ENCODE results near the gene CLEC19A.

Gene CLEC19A

DNA sequence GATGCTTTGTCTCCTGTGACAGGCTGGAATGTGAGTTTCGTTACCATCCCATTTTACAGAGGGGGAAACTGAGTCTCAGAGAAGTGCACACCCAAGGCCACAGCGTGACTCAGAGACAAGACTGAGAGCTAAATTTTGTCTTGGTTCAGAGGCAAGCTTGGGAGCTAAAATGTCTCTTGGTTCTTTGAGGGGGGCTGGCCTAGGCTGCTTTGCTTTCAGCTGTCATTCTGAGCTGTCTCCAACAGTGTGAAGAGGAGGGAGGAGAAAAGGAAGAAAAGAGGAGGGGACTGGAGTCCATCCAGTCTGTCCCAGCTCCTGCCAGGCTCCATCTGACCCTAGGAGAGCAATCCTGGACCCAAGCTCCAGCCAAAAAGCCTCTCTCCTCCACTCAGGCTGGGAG, at the start of gene CLEC19A:
TSS of gene CLEC19A (plus strand) at position 301 of the 400 bp plus-strand sequence. CDS start 121 bp downstream, outside the sequence.
- no peak within 1 kb of the TSS for H3K27ac ChIP-seq (ENCODE audit: low read depth, low read length)
- H2AFZ ChIP-seq (ENCODE audit: low read length, unreplicated experiment), result no peak within 1 kb of the TSS
- H3K79me2 ChIP-seq (ENCODE audit: control insufficient read depth, insufficient read depth, low read length, unreplicated experiment), result no peaks in the 10 kb centered on the region
- H3K27me3 ChIP-seq (ENCODE audit: insufficient read depth, low read length), result peaks cover 23% of the 10 kb centered on the region
- H3K36me3 ChIP-seq (ENCODE audit: insufficient read depth, low read length), result no peaks in the 10 kb centered on the region
- no peak within 1 kb of the TSS for H3K4me3 ChIP-seq (ENCODE audit: low read depth, low read length)
- H3K4me1 ChIP-seq (ENCODE audit: control insufficient read depth, insufficient read depth, low read length, unreplicated experiment), result no peaks in the 10 kb centered on the region

DNA sequence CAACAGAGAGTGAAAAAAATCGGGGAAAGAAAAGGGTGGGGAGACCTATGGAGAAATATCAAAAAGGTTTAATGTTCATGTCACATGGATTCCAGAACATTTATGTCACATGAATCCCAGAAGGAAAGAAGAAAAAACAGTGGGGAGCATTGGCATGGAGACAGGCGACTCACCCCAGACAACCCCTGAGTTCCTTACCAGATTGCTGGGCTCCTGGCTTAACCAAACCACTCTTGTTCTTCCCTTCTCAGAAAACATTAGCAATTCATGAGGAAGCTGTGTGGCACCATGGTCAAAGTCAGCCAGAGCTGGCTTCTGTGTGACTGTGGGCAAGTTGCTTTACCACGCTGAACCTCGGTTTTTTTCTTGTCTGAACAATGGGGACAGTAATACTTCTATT, 49.6 kb upstream of the CLEC19A start:
- H3K27ac ChIP-seq (ENCODE audit: low read depth, low read length), result no peak overlapping the region
- H3K79me2 ChIP-seq (ENCODE audit: control insufficient read depth, insufficient read depth, low read length, unreplicated experiment), result no peaks in the 10 kb centered on the region

DNA sequence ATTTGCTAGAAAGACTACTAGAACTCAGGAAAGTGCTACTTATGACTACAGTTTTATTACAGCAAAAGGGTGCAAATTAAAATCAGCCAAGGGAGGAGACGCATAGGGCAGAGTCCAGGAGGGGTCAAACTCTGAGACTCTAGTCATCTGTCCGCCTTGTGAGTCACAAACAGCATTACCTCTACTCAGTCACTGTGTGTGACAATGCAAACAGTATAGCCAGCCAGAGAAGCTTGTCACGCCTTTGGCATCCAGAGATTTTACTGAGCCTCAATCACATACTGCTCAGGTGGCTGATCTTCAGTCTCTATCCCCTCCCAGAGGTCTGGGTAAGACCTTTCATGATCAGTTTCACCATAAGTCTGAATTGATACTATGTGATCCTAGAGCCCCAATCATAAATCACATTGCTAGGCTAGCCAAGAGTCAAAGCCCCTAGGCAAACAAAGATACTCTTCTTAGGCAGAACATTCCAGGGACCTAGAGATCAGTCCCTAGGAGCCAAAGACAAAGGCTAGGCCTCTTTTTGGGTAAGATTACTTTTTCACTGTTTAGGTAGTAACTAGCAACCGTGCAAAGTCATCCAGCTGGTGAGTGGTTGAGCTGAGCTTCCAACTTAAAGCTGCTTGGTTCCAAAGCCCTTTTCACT, 48.8 kb upstream of the CLEC19A start:
- Histone ChIP-seq H3K27me3 (ENCODE audit: insufficient read depth, low read length) (peaks cover 16% of the 10 kb centered on the region), H3K4me1 (ENCODE audit: control insufficient read depth, insufficient read depth, low read length, unreplicated experiment) (no peaks in the 10 kb centered on the region), H3K27ac (ENCODE audit: low read depth, low read length) (no peak overlapping the region), H3K36me3 (ENCODE audit: insufficient read depth, low read length) (no peaks in the 10 kb centered on the region), H3K4me3 (ENCODE audit: low read depth, low read length) (no peak overlapping the region), H3K79me2 (ENCODE audit: control insufficient read depth, insufficient read depth, low read length, unreplicated experiment) (no peaks in the 10 kb centered on the region), H2AFZ (ENCODE audit: low read length, unreplicated experiment) (no peak overlapping the region)

More for the DNA sequence above, 49.6 kb upstream of the CLEC19A start:
- H3K36me3 ChIP-seq (ENCODE audit: insufficient read depth, low read length), result no peaks in the 10 kb centered on the region
- H2AFZ ChIP-seq (ENCODE audit: low read length, unreplicated experiment), result no peak overlapping the region
- H3K27me3 ChIP-seq (ENCODE audit: insufficient read depth, low read length), result peaks cover 20% of the 10 kb centered on the region
- no peaks in the 10 kb centered on the region for H3K4me1 ChIP-seq (ENCODE audit: control insufficient read depth, insufficient read depth, low read length, unreplicated experiment)
- no peak overlapping the region for H3K4me3 ChIP-seq (ENCODE audit: low read depth, low read length)

DNA sequence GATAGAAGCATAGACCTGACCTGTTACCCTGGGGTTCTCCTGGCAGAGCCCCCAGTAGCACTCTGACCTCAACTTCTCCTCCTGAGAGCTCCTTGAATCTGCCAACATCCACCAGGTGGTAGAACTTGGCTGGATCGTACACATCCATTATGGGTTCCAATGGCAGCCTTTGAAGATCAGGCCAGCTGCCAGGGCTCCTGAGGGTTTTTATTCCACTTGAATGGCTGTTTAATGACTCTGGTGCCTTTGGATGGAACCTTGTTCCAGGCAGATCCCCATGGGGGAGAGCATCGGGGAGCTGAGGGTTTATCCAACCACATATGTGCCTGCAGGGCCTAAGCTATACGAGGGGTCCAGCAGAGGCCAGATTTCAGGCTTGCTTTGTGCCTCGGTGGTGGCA, 47.1 kb upstream of the CLEC19A start:
- no peak overlapping the region for H2AFZ ChIP-seq (ENCODE audit: low read length, unreplicated experiment)
- H3K4me1 ChIP-seq (ENCODE audit: control insufficient read depth, insufficient read depth, low read length, unreplicated experiment), result no peaks in the 10 kb centered on the region
- no peaks in the 10 kb centered on the region for H3K79me2 ChIP-seq (ENCODE audit: control insufficient read depth, insufficient read depth, low read length, unreplicated experiment)
- H3K27me3 ChIP-seq (ENCODE audit: insufficient read depth, low read length), result peaks cover 12% of the 10 kb centered on the region; the same call in 1 of the 2 replicates
- H3K4me3 ChIP-seq (ENCODE audit: low read depth, low read length), result no peak overlapping the region
- H3K27ac ChIP-seq (ENCODE audit: low read depth, low read length), result no peak overlapping the region
- no peaks in the 10 kb centered on the region for H3K36me3 ChIP-seq (ENCODE audit: insufficient read depth, low read length)

DNA sequence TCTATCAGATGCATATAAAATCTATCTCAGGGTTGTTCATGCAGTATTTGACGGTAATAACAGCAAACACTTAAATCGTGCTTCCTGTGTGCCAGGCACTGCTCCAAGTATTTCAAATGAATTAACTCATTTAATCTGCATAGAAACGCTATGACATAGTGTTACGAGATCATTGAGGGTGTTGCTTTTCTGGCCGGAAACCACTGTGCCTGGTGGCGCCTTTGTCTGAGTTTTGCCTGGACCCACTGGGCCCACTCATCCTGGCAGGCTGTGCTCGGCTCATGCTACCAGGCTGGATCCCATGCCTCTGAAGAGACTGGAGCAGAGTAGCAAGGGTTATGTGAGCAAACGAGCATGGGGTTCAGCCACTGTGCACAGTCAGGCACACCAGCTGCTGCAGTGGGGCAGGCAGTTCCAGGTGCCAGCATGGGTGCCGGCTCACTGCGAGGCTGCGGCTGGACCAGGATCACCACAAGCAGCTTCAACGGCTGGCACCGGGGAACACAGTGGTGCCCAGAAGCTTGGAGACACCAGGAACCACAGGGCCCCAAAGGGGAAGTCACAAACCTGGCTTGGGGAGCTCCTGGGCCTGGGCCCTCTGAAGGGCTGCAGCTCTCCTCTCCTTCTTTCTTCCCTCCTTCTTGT, 45.9 kb upstream of the CLEC19A start:
- Histone ChIP-seq H3K27ac (ENCODE audit: low read depth, low read length) (no peak overlapping the region), H3K79me2 (ENCODE audit: control insufficient read depth, insufficient read depth, low read length, unreplicated experiment) (no peaks in the 10 kb centered on the region), H3K36me3 (ENCODE audit: insufficient read depth, low read length) (no peaks in the 10 kb centered on the region), H3K27me3 (ENCODE audit: insufficient read depth, low read length) (peaks cover 12% of the 10 kb centered on the region; the same call in 1 of the 2 replicates), H3K4me1 (ENCODE audit: control insufficient read depth, insufficient read depth, low read length, unreplicated experiment) (no peaks in the 10 kb centered on the region), H2AFZ (ENCODE audit: low read length, unreplicated experiment) (no peak overlapping the region), H3K4me3 (ENCODE audit: low read depth, low read length) (no peak overlapping the region)

DNA sequence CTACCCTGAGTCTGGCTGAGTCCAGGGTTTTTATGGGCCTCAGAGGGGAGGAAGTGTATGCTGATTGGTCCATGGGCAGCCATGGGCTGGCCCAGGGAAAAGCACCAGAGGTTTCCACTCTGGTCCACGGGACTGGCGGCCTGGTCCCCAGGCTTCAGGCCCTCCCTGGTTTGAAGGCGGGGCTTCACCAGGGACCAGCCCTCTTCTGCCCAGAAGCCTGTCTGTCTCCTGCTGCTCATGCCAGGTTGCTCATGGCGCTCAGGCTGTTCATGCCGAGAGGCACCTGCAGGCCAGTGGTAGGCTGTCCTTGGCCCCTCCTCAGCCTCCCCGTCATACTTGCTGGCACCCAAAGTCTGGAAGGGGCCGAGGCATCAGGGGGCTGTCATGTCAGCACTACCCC, 45.0 kb upstream of the CLEC19A start:
- H3K4me3 ChIP-seq (ENCODE audit: low read depth, low read length), result no peak overlapping the region
- H3K27me3 ChIP-seq (ENCODE audit: insufficient read depth, low read length), result peaks cover 12% of the 10 kb centered on the region
- H3K27ac ChIP-seq (ENCODE audit: low read depth, low read length), result no peak overlapping the region
- no peaks in the 10 kb centered on the region for H3K79me2 ChIP-seq (ENCODE audit: control insufficient read depth, insufficient read depth, low read length, unreplicated experiment)
- no peaks in the 10 kb centered on the region for H3K36me3 ChIP-seq (ENCODE audit: insufficient read depth, low read length)
- no peaks in the 10 kb centered on the region for H3K4me1 ChIP-seq (ENCODE audit: control insufficient read depth, insufficient read depth, low read length, unreplicated experiment)
- H2AFZ ChIP-seq (ENCODE audit: low read length, unreplicated experiment), result no peak overlapping the region

DNA sequence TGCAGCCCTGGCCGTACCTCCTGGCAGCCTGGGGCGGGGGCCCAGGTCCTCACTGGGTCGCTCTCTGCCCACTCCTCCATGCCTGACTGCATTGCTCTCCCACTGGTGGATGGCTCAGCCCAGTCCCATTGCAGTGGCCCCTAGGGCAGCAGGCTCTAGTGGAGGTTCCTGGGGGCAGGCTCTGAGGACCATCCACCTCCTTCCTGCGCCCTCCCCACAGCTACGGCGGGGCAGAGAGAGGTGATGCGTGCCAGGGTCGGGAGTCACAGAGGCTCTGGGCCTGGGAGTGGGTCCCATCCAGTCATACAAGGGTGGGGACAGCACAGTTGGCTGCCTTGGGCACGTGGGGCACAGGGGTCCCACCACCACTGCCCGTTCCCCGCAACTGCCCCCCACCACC, 44.0 kb upstream of the CLEC19A start:
- H2AFZ ChIP-seq (ENCODE audit: low read length, unreplicated experiment), result no peak overlapping the region
- H3K27ac ChIP-seq (ENCODE audit: low read depth, low read length), result no peak overlapping the region
- no peaks in the 10 kb centered on the region for H3K4me1 ChIP-seq (ENCODE audit: control insufficient read depth, insufficient read depth, low read length, unreplicated experiment)
- H3K79me2 ChIP-seq (ENCODE audit: control insufficient read depth, insufficient read depth, low read length, unreplicated experiment), result no peaks in the 10 kb centered on the region
- no peak overlapping the region for H3K4me3 ChIP-seq (ENCODE audit: low read depth, low read length)
- H3K36me3 ChIP-seq (ENCODE audit: insufficient read depth, low read length), result no peaks in the 10 kb centered on the region
- H3K27me3 ChIP-seq (ENCODE audit: insufficient read depth, low read length), result peaks cover 10% of the 10 kb centered on the region

DNA sequence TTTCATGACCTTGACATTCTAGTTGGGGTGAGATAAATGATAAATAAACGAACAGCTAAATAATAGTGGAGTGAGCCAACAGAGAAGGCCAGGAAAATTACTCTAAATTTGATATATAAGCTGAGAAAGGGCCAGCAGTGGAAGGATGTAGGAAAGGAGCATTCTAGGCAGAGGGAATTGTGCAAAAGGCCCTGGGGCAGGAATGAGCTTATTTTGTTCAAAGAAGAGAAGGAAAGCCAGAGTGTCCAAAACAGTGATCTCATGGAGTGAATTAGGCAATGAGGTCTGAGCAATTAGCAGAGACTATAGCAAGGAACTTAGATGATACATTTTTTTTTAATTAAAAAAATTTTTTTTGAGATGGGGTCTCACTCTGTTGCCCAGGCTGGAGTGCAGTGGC, 43.3 kb upstream of the CLEC19A start:
- Histone ChIP-seq H3K4me1 (ENCODE audit: control insufficient read depth, insufficient read depth, low read length, unreplicated experiment) (no peaks in the 10 kb centered on the region), H2AFZ (ENCODE audit: low read length, unreplicated experiment) (no peak overlapping the region), H3K79me2 (ENCODE audit: control insufficient read depth, insufficient read depth, low read length, unreplicated experiment) (no peaks in the 10 kb centered on the region), H3K27ac (ENCODE audit: low read depth, low read length) (no peak overlapping the region), H3K36me3 (ENCODE audit: insufficient read depth, low read length) (no peaks in the 10 kb centered on the region), H3K27me3 (ENCODE audit: insufficient read depth, low read length) (peaks cover 16% of the 10 kb centered on the region), H3K4me3 (ENCODE audit: low read depth, low read length) (no peak overlapping the region)

DNA sequence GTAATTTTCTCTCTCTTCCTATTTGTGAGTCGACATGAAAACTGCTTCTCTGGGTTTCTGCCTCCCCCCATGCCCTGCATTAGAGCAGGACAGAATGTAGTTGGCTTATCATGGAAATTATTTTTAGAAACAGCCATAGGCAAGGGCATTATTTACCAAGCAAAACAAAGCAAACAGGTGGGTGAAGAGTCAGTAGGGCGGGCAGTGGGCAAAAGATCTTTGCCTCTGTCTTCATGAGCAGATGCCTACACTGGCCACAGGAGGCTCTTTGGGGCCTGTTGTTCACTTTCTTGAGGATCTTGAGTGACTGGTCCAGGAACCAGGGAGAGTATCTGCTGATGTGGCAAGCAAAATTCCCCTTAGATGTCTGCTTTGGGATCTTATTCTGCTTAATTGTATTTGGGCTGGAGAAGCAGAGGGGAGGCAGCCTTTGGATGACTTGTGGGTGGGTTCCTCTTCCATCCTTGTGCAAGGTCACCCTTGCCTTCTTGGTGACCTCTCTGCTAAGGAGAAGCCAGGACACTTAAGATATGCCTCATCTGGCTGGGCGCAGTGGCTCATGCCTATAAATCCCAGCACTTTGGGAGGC, 42.5 kb upstream of the CLEC19A start:
- no peak overlapping the region for H2AFZ ChIP-seq (ENCODE audit: low read length, unreplicated experiment)
- H3K4me3 ChIP-seq (ENCODE audit: low read depth, low read length), result no peak overlapping the region
- no peaks in the 10 kb centered on the region for H3K36me3 ChIP-seq (ENCODE audit: insufficient read depth, low read length)
- no peak overlapping the region for H3K27ac ChIP-seq (ENCODE audit: low read depth, low read length)
- H3K79me2 ChIP-seq (ENCODE audit: control insufficient read depth, insufficient read depth, low read length, unreplicated experiment), result no peaks in the 10 kb centered on the region
- H3K4me1 ChIP-seq (ENCODE audit: control insufficient read depth, insufficient read depth, low read length, unreplicated experiment), result no peaks in the 10 kb centered on the region
- peaks cover 15% of the 10 kb centered on the region for H3K27me3 ChIP-seq (ENCODE audit: insufficient read depth, low read length)

DNA sequence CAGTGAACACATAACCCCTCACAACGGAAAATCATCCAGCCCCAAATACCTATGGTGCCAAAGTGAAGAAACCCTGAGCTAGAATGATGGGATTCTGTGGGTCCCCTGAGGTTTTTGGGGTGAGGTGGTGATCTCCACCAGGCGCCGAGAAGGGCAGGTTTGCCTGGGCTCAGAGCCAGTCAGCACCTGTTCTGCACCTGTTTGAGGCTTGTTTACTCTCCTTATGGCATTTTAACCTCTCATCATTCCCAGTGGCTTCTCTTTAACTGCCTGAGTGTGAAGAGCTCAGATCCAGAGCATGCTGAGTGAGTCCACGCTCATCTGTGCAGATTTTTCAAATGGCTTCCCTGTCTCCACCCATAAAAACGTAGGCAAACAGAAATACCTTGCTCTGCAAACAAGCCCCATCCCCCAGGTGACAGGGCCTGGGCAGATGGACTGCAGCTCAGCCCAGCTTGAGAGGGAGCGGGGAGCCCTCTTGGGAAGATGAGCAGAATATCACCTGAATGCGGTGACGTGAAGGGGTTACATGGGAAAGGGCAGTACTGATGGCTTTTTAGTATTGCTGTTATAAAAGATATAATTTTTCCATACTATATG, 40.1 kb upstream of the CLEC19A start:
- Histone ChIP-seq H3K79me2 (ENCODE audit: control insufficient read depth, insufficient read depth, low read length, unreplicated experiment) (no peaks in the 10 kb centered on the region), H3K36me3 (ENCODE audit: insufficient read depth, low read length) (no peaks in the 10 kb centered on the region), H3K4me1 (ENCODE audit: control insufficient read depth, insufficient read depth, low read length, unreplicated experiment) (no peaks in the 10 kb centered on the region), H2AFZ (ENCODE audit: low read length, unreplicated experiment) (no peak overlapping the region), H3K27me3 (ENCODE audit: insufficient read depth, low read length) (peaks cover 18% of the 10 kb centered on the region), H3K4me3 (ENCODE audit: low read depth, low read length) (no peak overlapping the region), H3K27ac (ENCODE audit: low read depth, low read length) (no peak overlapping the region)

All from ACC112 (cell line).